ENCODE results near the gene TVP23A. TPM values are rescaled to one million over a fixed set of nuclear protein-coding genes. Genes with fewer than 3 reads are reported as not detected.

Gene TVP23A
- total and polyA plus RNA-seq, 2 donors (not counting 1 experiment from before 2014, with no cell fraction given): 0.37 to 3.2 TPM

DNA sequence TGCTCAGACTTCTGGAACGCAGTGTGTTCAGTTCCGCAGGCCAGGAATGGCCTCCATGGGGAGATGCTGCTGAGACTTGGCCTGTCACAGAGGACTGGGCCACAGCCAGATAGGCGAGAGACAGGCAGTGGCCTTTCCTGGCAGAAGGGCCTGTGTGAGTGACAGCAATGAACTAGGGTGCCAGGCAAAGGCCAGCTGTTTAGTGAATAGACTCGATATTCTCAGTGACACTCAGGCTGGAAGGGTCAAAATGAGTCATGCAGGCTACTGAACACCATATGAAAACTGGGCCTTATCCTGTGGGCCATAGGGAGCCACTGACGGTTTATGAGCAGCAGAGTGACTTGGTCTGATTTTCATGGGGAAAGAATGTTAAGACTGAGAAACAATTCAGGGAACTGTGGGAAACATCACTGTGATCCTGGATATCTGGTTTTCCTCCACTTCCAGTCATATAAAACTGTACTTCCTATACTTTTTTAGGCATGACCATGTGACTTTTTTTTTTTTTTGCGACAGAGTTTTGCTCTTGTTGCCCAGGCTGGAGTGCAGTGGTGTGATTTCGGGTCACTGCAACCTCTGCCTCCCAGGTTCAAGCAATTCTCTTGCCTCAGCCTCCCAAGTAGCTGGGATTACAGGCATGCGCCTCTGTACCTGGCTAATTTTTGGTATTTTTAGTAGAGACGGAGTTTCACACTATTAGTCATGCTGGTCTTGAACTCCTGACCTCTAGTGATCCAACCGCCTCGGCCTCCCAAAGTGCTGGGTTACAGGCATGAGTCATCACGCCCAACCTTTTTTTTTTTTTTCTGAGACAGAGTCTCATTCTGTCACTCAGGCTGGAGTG lies 80.1 kb downstream of the TVP23A start:
- Histone ChIP-seq H3K79me2 (ENCODE audit: control insufficient read depth, insufficient read depth, low read length) (peaks cover 23% of the 10 kb centered on the region), H3K27me3 (replicated peaks in 1 of 4; ENCODE audit: control extremely low read depth in 1 of 4, control insufficient read depth in 3 of 4, insufficient read depth in 4 of 4, low read length in 3 of 4) (no peaks in the 10 kb centered on the region), H3K27ac (ENCODE audit: low read length in 2 of 2) (peak overlapping the region in 1 of 2 donors; percentile 57), H3K4me2 (replicated peaks; ENCODE audit: low read depth, low read length, poor library complexity, severe bottlenecking) (peak overlapping the region; percentile 68), H2AFZ (ENCODE audit: insufficient read depth, low read depth, low read length, poor library complexity, severe bottlenecking) (peak overlapping the region; percentile 69), H3K36me3 (replicated peaks in 1 of 2; ENCODE audit: control extremely low read depth in 1 of 2, control insufficient read depth in 1 of 2, extremely low read depth in 1 of 2, insufficient read depth in 2 of 2, low read length in 1 of 2) (no peaks in the 10 kb centered on the region), H4K20me1 (ENCODE audit: control insufficient read depth, insufficient read depth, low read length, poor library complexity, severe bottlenecking) (no peaks in the 10 kb centered on the region), H3K4me3 (ENCODE audit: control extremely low read depth in 1 of 5, extremely low read depth in 1 of 5, insufficient read depth in 1 of 5, low read depth in 2 of 5, low read length in 4 of 5) (no peak overlapping the region), H3K9ac (ENCODE audit: low read length) (peak overlapping the region; percentile 60), H3K4me1 (ENCODE audit: control insufficient read depth in 2 of 2, insufficient read depth in 2 of 2, low read length in 2 of 2) (peaks cover 28 to 34% of the 10 kb centered on the region in 2 donors), H3K9me3 (ENCODE audit: control extremely low read depth in 1 of 3, control insufficient read depth in 2 of 3, insufficient read depth in 1 of 3, low read length in 2 of 3) (no peaks in the 10 kb centered on the region)
- no peak for TF ChIP-seq EZH2 (IDR thresholded peaks at IDR 0.05; ENCODE audit: borderline replicate concordance, insufficient read depth, low read depth, low read length, poor library complexity, severe bottlenecking)
- TF ChIP-seq, protein P1, sequence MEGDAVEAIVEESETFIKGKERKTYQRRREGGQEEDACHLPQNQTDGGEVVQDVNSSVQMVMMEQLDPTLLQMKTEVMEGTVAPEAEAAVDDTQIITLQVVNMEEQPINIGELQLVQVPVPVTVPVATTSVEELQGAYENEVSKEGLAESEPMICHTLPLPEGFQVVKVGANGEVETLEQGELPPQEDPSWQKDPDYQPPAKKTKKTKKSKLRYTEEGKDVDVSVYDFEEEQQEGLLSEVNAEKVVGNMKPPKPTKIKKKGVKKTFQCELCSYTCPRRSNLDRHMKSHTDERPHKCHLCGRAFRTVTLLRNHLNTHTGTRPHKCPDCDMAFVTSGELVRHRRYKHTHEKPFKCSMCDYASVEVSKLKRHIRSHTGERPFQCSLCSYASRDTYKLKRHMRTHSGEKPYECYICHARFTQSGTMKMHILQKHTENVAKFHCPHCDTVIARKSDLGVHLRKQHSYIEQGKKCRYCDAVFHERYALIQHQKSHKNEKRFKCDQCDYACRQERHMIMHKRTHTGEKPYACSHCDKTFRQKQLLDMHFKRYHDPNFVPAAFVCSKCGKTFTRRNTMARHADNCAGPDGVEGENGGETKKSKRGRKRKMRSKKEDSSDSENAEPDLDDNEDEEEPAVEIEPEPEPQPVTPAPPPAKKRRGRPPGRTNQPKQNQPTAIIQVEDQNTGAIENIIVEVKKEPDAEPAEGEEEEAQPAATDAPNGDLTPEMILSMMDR (IDR thresholded peaks at IDR 0.05): no peak
- ATAC-seq (ENCODE audit: low read depth) (peak; percentile 8), DNase-seq (peak; percentile 29)
- no peaks in the 10 kb centered on the region for H3K9me3 Mint-ChIP-seq (ENCODE audit: insufficient read depth)
- peaks cover 50% of the 10 kb centered on the region for H3K4me1 Mint-ChIP-seq
- ChIA-PET POLR2A (interaction anchor here (0.6 to 1.1 kb wide), 4 partner anchors 181 to 692 kb away, joined by 4 to 5 read pairs (median 4); no protein-coding TSS in a partner anchor), CTCF (interaction anchor here (0.6 to 7.2 kb wide), 23 partner anchors 16 to 482 kb away, joined by 3 to 203 read pairs (median 6); partner anchors contain the start of gene CIITA)
- no peaks in the 10 kb centered on the region for H3K27me3 Mint-ChIP-seq
- peak overlapping the region; percentile 86 for H3K27ac Mint-ChIP-seq
- peak overlapping the region; percentile 71 for H3K4me3 Mint-ChIP-seq
- 66% methylated on average over 9 of the region's 12 CpGs for WGBS (ENCODE audit: insufficient coverage)
- intact Hi-C loops (cut with micrococcal nuclease): loop anchor here (5.0 kb wide), 2 partner anchors 351 to 426 kb away; partner anchors contain the start of gene ATF7IP2
